Neural cell (in vitro differentiated cells): Measurements from ENCODE around the gene ECM2. TPM values are rescaled to one million over a fixed set of nuclear protein-coding genes. Genes with fewer than 3 reads are reported as not detected.

ENCODE experiments used
- H2AFZ ChIP-seq: fragments of 200-600, 300-800 bp; sonication (generic), shearing (Covaris generic); 2 replicates; pipeline ENCODE4 v1.6.0; 2014; ENCODE audit warnings: low read depth, mild to moderate bottlenecking, antibody characterized with exemption, low read length, moderate library complexity
- H3F3A ChIP-seq: fragments of 200-600 bp; shearing (Covaris generic); 2 replicates; pipeline ENCODE4 v1.6.1; 2016; ENCODE audit warnings: mild to moderate bottlenecking, moderate library complexity, mixed read lengths, antibody characterized with exemption, low read length; ENCODE audit not compliant: insufficient read depth, poor library complexity, severe bottlenecking
- H3K27ac ChIP-seq: fragments of 200-600, 300-800 bp; sonication (generic), shearing (Covaris generic); 2 replicates; pipeline ENCODE4 v1.5.1; 2014; ENCODE audit warnings: mild to moderate bottlenecking, low read length, moderate library complexity
- H3K27me3 ChIP-seq: fragments of 300-800, 200-600 bp; sonication (generic), shearing (Covaris generic); 2 replicates; pipeline ENCODE4 v1.6.0; 2014; ENCODE audit warnings: mild to moderate bottlenecking, low read depth, low read length, moderate library complexity; ENCODE audit not compliant: insufficient read depth
- H3K36me3 ChIP-seq: fragments of 300-800, 200-600 bp; sonication (generic), shearing (Covaris generic); 2 replicates; pipeline ENCODE4 v1.5.1; 2014; ENCODE audit warnings: mild to moderate bottlenecking, antibody characterized with exemption, low read length, moderate library complexity; ENCODE audit not compliant: insufficient read depth
- H3K4me2 ChIP-seq: fragments of 300-800, 200-600 bp; sonication (generic), shearing (Covaris generic); 2 replicates; pipeline ENCODE4 v1.6.0; 2014; ENCODE audit warnings: mild to moderate bottlenecking, low read length
- H3K4me3 ChIP-seq: fragments of 300-800, 200-600 bp; sonication (generic), shearing (Covaris generic); 2 replicates; pipeline ENCODE4 v1.5.1; 2014; ENCODE audit warnings: mild to moderate bottlenecking, low read length, moderate library complexity
- H3K79me2 ChIP-seq: fragments of 200-600 bp; shearing (Covaris generic); replicated peaks from 2 replicates; pipeline ENCODE4 v1.6.0; 2014; ENCODE audit warnings: mild to moderate bottlenecking, low read length, moderate library complexity; ENCODE audit not compliant: insufficient read depth
- H3K9ac ChIP-seq: fragments of 300-800, 200-600 bp; sonication (generic), shearing (Covaris generic); 2 replicates; pipeline ENCODE4 v1.6.1; 2016; ENCODE audit warnings: mild to moderate bottlenecking, low read length, mixed read lengths
- H3K9me2 ChIP-seq: fragments of 200-600 bp; shearing (Covaris generic); 2 replicates; pipeline ENCODE4 v1.6.1; 2016; ENCODE audit warnings: mild to moderate bottlenecking, low read length, mixed read lengths; ENCODE audit not compliant: insufficient read depth
- H3K9me3 ChIP-seq: fragments of 200-600, 300-800 bp; sonication (generic), shearing (Covaris generic); 2 replicates; pipeline ENCODE4 v1.6.1; 2016; ENCODE audit warnings: mild to moderate bottlenecking, mixed run types, low read length, moderate library complexity, mixed read lengths
- H4K20me1 ChIP-seq: fragments of 200-600 bp; shearing (Covaris generic); 2 replicates; pipeline ENCODE4 v1.6.1; 2016; ENCODE audit warnings: mild to moderate bottlenecking, mixed run types; ENCODE audit not compliant: insufficient read depth
- CTCF ChIP-seq: fragments of 450-650 bp; IDR thresholded peaks from 2 replicates; pipeline ENCODE4 v1.5.1; 2014; ENCODE audit warnings: antibody characterized with exemption, mild to moderate bottlenecking, moderate library complexity; ENCODE audit not compliant: poor library complexity, severe bottlenecking
- EP300 ChIP-seq: fragments of 450-650 bp; conservative IDR thresholded peaks from 2 replicates; pipeline ENCODE4 v1.6.1; 2014; ENCODE audit warnings: antibody characterized with exemption, mild to moderate bottlenecking, moderate library complexity; ENCODE audit not compliant: poor library complexity, severe bottlenecking
- EZH2 ChIP-seq: fragments of 200-600, 300-800 bp; shearing (Covaris generic), sonication (generic); IDR thresholded peaks from 2 replicates; pipeline ENCODE4 v1.6.1; 2014; ENCODE audit warnings: antibody characterized with exemption, low read length, borderline replicate concordance, mild to moderate bottlenecking; ENCODE audit not compliant: insufficient read depth, poor library complexity, severe bottlenecking
- MXI1 ChIP-seq: fragments of 450-650 bp; conservative IDR thresholded peaks from 2 replicates; pipeline ENCODE4 v1.6.1; 2014; ENCODE audit warnings: antibody characterized with exemption, mild to moderate bottlenecking; ENCODE audit not compliant: poor library complexity, severe bottlenecking
- POLR2AphosphoS5 ChIP-seq: IDR thresholded peaks from 2 replicates; pipeline ENCODE4 v1.6.1; 2012
- RAD21 ChIP-seq: fragments of 450-650 bp; conservative IDR thresholded peaks from 2 replicates; pipeline ENCODE4 v1.6.1; 2014; ENCODE audit warnings: antibody characterized with exemption, mild to moderate bottlenecking, moderate library complexity
- REST ChIP-seq: IDR thresholded peaks from 2 replicates; pipeline ENCODE4 v1.6.1; 2012; ENCODE audit warnings: borderline replicate concordance
- SMC3 ChIP-seq: fragments of 450-650 bp; conservative IDR thresholded peaks from 2 replicates; pipeline ENCODE4 v1.6.1; 2014; ENCODE audit warnings: antibody characterized with exemption, mild to moderate bottlenecking, moderate library complexity; ENCODE audit not compliant: poor library complexity
- TAF1 ChIP-seq: IDR thresholded peaks from 2 replicates; pipeline ENCODE4 v1.6.1; 2012; ENCODE audit warnings: low read depth
- polyA plus RNA-seq: library from polyadenylated mRNA; depleted of rRNA; stranded (reverse); fragments of >200 nt; gene quantifications from 2 replicates; pipeline ENCODE4 v1.2.3, GENCODE V29; 2014

The ECM2 gene
- polyA plus RNA-seq, 1 donor from 2014 or later: not detected

GRCh38 chr9:92545002-92545510 is 9.3 kb upstream of the ECM2 start:
- Histone ChIP-seq H3K36me3 (no peaks in the 10 kb centered on the region), H3K9ac (no peak overlapping the region), H3K4me3 (no peak overlapping the region), H3K27ac (no peak overlapping the region), H3K79me2 (no peaks in the 10 kb centered on the region), H4K20me1 (no peaks in the 10 kb centered on the region), H3K9me2 (no peaks in the 10 kb centered on the region), H3K4me2 (no peak overlapping the region), H3K9me3 (no peaks in the 10 kb centered on the region), H2AFZ (no peak overlapping the region), H3K27me3 (no peaks in the 10 kb centered on the region), H3F3A (no peaks in the 10 kb centered on the region)
- TF ChIP-seq EZH2 (no peak), EP300 (no peak), POLR2AphosphoS5 (no peak), TAF1 (no peak), MXI1 (no peak), RAD21 (no peak), REST (no peak), CTCF (no peak), SMC3 (no peak)

- Histone ChIP-seq H3K4me2 (no peak overlapping the region), H2AFZ (no peak overlapping the region), H3K27ac (no peak overlapping the region), H3K36me3 (no peaks in the 10 kb centered on the region), H4K20me1 (no peaks in the 10 kb centered on the region), H3K27me3 (no peaks in the 10 kb centered on the region), H3K9me2 (no peaks in the 10 kb centered on the region), H3K9me3 (no peaks in the 10 kb centered on the region), H3K79me2 (no peaks in the 10 kb centered on the region), H3K9ac (no peak overlapping the region), H3F3A (no peaks in the 10 kb centered on the region), H3K4me3 (no peak overlapping the region)
- no peak for TF ChIP-seq EZH2
- TF ChIP-seq EP300: no peak
- TF ChIP-seq SMC3: no peak
- no peak for TF ChIP-seq CTCF
- TF ChIP-seq POLR2AphosphoS5: no peak
- no peak for TF ChIP-seq REST
- TF ChIP-seq TAF1: no peak
- no peak for TF ChIP-seq MXI1
- TF ChIP-seq RAD21: no peak
These were observed 8.2 kb upstream of the ECM2 start for GRCh38 chr9:92543972-92544371.
